ENCODE data around the gene CDK14. TPM values are rescaled to one million over a fixed set of nuclear protein-coding genes. Genes with fewer than 3 reads are reported as not detected.

The CDK14 gene
- total and polyA plus RNA-seq, 2 donors (not counting 1 experiment from before 2014, with no cell fraction given): 23.6 to 41.1 TPM

DNA sequence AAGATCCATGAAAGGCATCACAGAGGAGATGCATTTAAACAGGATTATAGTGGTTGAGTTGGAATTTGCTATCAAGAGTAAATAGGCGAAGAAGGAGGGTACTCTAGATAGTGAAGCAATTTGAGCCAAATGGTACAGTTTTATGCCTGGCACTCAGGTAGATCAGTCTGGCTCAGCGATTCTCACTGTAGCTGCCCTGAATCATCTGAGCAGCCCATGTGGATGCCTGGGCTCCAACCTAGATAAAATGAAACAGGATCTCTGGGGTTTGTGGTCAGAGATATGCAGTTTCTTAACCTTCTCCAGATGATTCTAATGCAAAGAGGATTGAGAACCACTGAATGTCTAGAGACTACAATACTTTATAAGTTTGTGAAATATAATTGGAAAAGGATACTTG, 386.1 kb downstream of the CDK14 start:
- DNase-seq (ENCODE audit: low read depth in 2 of 2): no peak
- no peaks in the 10 kb centered on the region for H3K9me3 ChIP-seq (ENCODE audit: control insufficient read depth, insufficient read depth, low read depth, low read length)
- H3K27ac ChIP-seq (ENCODE audit: insufficient read depth, low read length): no peak overlapping the region
- no peak for TF ChIP-seq EZH2 (IDR thresholded peaks at IDR 0.05; ENCODE audit: low read length, missing control alignments)
- TF ChIP-seq, protein P1, sequence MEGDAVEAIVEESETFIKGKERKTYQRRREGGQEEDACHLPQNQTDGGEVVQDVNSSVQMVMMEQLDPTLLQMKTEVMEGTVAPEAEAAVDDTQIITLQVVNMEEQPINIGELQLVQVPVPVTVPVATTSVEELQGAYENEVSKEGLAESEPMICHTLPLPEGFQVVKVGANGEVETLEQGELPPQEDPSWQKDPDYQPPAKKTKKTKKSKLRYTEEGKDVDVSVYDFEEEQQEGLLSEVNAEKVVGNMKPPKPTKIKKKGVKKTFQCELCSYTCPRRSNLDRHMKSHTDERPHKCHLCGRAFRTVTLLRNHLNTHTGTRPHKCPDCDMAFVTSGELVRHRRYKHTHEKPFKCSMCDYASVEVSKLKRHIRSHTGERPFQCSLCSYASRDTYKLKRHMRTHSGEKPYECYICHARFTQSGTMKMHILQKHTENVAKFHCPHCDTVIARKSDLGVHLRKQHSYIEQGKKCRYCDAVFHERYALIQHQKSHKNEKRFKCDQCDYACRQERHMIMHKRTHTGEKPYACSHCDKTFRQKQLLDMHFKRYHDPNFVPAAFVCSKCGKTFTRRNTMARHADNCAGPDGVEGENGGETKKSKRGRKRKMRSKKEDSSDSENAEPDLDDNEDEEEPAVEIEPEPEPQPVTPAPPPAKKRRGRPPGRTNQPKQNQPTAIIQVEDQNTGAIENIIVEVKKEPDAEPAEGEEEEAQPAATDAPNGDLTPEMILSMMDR (conservative IDR thresholded peaks at IDR 0.05 in 1 of 2, IDR thresholded peaks at IDR 0.05 in 1 of 2; ENCODE audit: low read depth in 1 of 2, low read length in 2 of 2): no peak
- H3K4me3 ChIP-seq (replicated peaks in 1 of 4; ENCODE audit: control extremely low read depth in 1 of 4, insufficient read depth in 1 of 4, low read depth in 3 of 4, low read length in 4 of 4): no peak overlapping the region
- no peak overlapping the region for H3K4me2 ChIP-seq (ENCODE audit: extremely low read depth, insufficient read depth, low read length)
- no peaks in the 10 kb centered on the region for H3K36me3 ChIP-seq (ENCODE audit: control insufficient read depth, insufficient read depth, low read length)
- H3K4me1 ChIP-seq (ENCODE audit: control insufficient read depth, extremely low read depth, insufficient read depth, low read length): no peaks in the 10 kb centered on the region
- no peaks in the 10 kb centered on the region for H3K27me3 ChIP-seq (ENCODE audit: control insufficient read depth, insufficient read depth, low read length)
- H2AFZ ChIP-seq (ENCODE audit: low read length): no peak overlapping the region
- no peaks in the 10 kb centered on the region for H4K20me1 ChIP-seq (ENCODE audit: control insufficient read depth, extremely low read depth, insufficient read depth, low read length)
- H3K79me2 ChIP-seq (ENCODE audit: control insufficient read depth, insufficient read depth, low read length): no peaks in the 10 kb centered on the region
- H3K9ac ChIP-seq (ENCODE audit: insufficient read depth, low read length): no peak overlapping the region

DNA sequence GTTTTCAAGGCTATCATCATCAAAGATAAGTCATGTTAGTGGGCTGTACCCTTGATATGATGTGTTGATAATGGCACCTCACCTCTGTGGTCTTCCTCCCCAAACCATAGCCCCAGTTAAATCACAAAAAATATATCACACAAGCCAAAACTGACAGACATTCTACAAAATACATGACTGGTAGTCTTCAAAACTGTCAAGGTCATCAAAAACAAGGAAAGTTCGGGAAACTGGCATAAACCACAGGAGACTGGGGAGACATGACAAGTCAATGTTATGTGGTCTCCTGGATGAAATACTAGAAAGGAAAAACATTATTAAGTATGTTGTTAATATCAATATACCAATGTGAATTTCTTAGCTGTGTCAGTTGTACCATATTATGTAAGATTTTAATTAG, 388.6 kb downstream of the CDK14 start:
- H3K4me2 ChIP-seq (ENCODE audit: extremely low read depth, insufficient read depth, low read length): no peak overlapping the region
- no peaks in the 10 kb centered on the region for H3K36me3 ChIP-seq (ENCODE audit: control insufficient read depth, insufficient read depth, low read length)
- H3K9ac ChIP-seq (ENCODE audit: insufficient read depth, low read length): no peak overlapping the region
- no peak for TF ChIP-seq EZH2 (IDR thresholded peaks at IDR 0.05; ENCODE audit: low read length, missing control alignments)
- TF ChIP-seq, protein P1 (conservative IDR thresholded peaks at IDR 0.05 in 1 of 2, IDR thresholded peaks at IDR 0.05 in 1 of 2; ENCODE audit: low read depth in 1 of 2, low read length in 2 of 2): no peak
- H2AFZ ChIP-seq (ENCODE audit: low read length): no peak overlapping the region
- no peaks in the 10 kb centered on the region for H3K27me3 ChIP-seq (ENCODE audit: control insufficient read depth, insufficient read depth, low read length)
- H3K79me2 ChIP-seq (ENCODE audit: control insufficient read depth, insufficient read depth, low read length): no peaks in the 10 kb centered on the region
- H3K4me3 ChIP-seq (replicated peaks in 1 of 4; ENCODE audit: control extremely low read depth in 1 of 4, insufficient read depth in 1 of 4, low read depth in 3 of 4, low read length in 4 of 4): no peak overlapping the region
- H4K20me1 ChIP-seq (ENCODE audit: control insufficient read depth, extremely low read depth, insufficient read depth, low read length): no peaks in the 10 kb centered on the region
- H3K27ac ChIP-seq (ENCODE audit: insufficient read depth, low read length): no peak overlapping the region
- H3K4me1 ChIP-seq (ENCODE audit: control insufficient read depth, extremely low read depth, insufficient read depth, low read length): no peaks in the 10 kb centered on the region
- H3K9me3 ChIP-seq (ENCODE audit: control insufficient read depth, insufficient read depth, low read depth, low read length): no peaks in the 10 kb centered on the region
- no peak for DNase-seq (ENCODE audit: low read depth in 2 of 2)

DNA sequence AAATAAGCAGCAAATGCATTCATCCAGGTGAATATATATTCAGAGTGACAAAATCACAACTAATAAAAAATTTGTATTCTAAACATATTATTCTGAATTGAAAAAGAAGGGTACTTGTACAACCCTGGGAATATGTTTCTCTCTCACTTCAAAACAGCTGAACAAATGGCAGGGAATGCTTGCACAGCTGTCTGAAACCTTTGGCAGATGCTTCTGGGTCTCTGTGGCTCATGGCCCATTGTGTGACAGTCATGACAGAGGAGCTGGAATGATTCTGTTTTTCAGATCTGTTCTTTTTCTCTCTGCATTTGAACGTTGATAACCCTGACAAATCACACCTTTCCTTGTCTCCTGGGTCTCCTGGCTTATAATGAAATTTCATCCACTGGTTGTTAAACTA, 392.4 kb downstream of the CDK14 start:
- H3K4me3 ChIP-seq (replicated peaks in 1 of 4; ENCODE audit: control extremely low read depth in 1 of 4, insufficient read depth in 1 of 4, low read depth in 3 of 4, low read length in 4 of 4): no peak overlapping the region
- H2AFZ ChIP-seq (ENCODE audit: low read length): no peak overlapping the region
- H3K79me2 ChIP-seq (ENCODE audit: control insufficient read depth, insufficient read depth, low read length): no peaks in the 10 kb centered on the region
- no peaks in the 10 kb centered on the region for H3K9me3 ChIP-seq (ENCODE audit: control insufficient read depth, insufficient read depth, low read depth, low read length)
- H4K20me1 ChIP-seq (ENCODE audit: control insufficient read depth, extremely low read depth, insufficient read depth, low read length): no peaks in the 10 kb centered on the region
- H3K4me1 ChIP-seq (ENCODE audit: control insufficient read depth, extremely low read depth, insufficient read depth, low read length): no peaks in the 10 kb centered on the region
- H3K27ac ChIP-seq (ENCODE audit: insufficient read depth, low read length): no peak overlapping the region
- no peak for DNase-seq (ENCODE audit: low read depth in 2 of 2)
- no peaks in the 10 kb centered on the region for H3K27me3 ChIP-seq (ENCODE audit: control insufficient read depth, insufficient read depth, low read length)
- no peak overlapping the region for H3K4me2 ChIP-seq (ENCODE audit: extremely low read depth, insufficient read depth, low read length)
- TF ChIP-seq, protein P1 (conservative IDR thresholded peaks at IDR 0.05 in 1 of 2, IDR thresholded peaks at IDR 0.05 in 1 of 2; ENCODE audit: low read depth in 1 of 2, low read length in 2 of 2): no peak
- no peak for TF ChIP-seq EZH2 (IDR thresholded peaks at IDR 0.05; ENCODE audit: low read length, missing control alignments)
- no peaks in the 10 kb centered on the region for H3K36me3 ChIP-seq (ENCODE audit: control insufficient read depth, insufficient read depth, low read length)
- no peak overlapping the region for H3K9ac ChIP-seq (ENCODE audit: insufficient read depth, low read length)

Measured in fibroblast of lung (primary cell).